ENCODE data around the gene POLDIP2.
"Not testable (repeated sequence)": the region's sequence is repeated elsewhere in the genome, so short reads cannot be mapped to it uniquely, and the experiment has no call there.

The POLDIP2 gene

GRCh38 chr17:28343491-28343932, 13.8 kb downstream of the POLDIP2 start:
- H3K36me3 ChIP-seq (ENCODE audit: control insufficient read depth in 1 of 2, insufficient read depth in 2 of 2, low read length in 2 of 2) = peaks cover 58 to 89% of the 10 kb centered on the region in 2 donors
- no peak overlapping the region for H3K27ac ChIP-seq (ENCODE audit: low read length)

GRCh38 chr17:28342313-28342712, 15.0 kb downstream of the POLDIP2 start:
- Histone ChIP-seq H3K4me1 (ENCODE audit: control insufficient read depth in 1 of 2, insufficient read depth in 2 of 2, low read length in 2 of 2) (peaks cover 0 to 11% of the 10 kb centered on the region in 2 donors), H3K9me3 (ENCODE audit: control insufficient read depth in 1 of 2, low read length in 2 of 2) (no peaks in the 10 kb centered on the region), H3K27ac (ENCODE audit: low read length) (no peak overlapping the region), H3K27me3 (ENCODE audit: low read depth, low read length) (no peaks in the 10 kb centered on the region), H3K4me3 (ENCODE audit: low read depth in 1 of 2, low read length in 2 of 2) (no peak overlapping the region), H3K36me3 (ENCODE audit: control insufficient read depth in 1 of 2, insufficient read depth in 2 of 2, low read length in 2 of 2) (peaks cover 50 to 77% of the 10 kb centered on the region in 2 donors)

More at GRCh38 chr17:28343491-28343932, 13.8 kb downstream of the POLDIP2 start:
- Histone ChIP-seq H3K4me1 (ENCODE audit: control insufficient read depth in 1 of 2, insufficient read depth in 2 of 2, low read length in 2 of 2) (peaks cover 0 to under 1% of the 10 kb centered on the region in 2 donors), H3K4me3 (ENCODE audit: low read depth in 1 of 2, low read length in 2 of 2) (no peak overlapping the region), H3K9me3 (ENCODE audit: control insufficient read depth in 1 of 2, low read length in 2 of 2) (no peaks in the 10 kb centered on the region), H3K27me3 (ENCODE audit: low read depth, low read length) (no peaks in the 10 kb centered on the region)

GRCh38 chr17:28341516-28341915, 15.8 kb downstream of the POLDIP2 start:
- peaks cover 46 to 69% of the 10 kb centered on the region in 2 donors for H3K36me3 ChIP-seq (ENCODE audit: control insufficient read depth in 1 of 2, insufficient read depth in 2 of 2, low read length in 2 of 2)
- H3K9me3 ChIP-seq (ENCODE audit: control insufficient read depth in 1 of 2, low read length in 2 of 2) = no peaks in the 10 kb centered on the region
- H3K4me3 ChIP-seq (ENCODE audit: low read depth in 1 of 2, low read length in 2 of 2) = no peak overlapping the region
- H3K27ac ChIP-seq (ENCODE audit: low read length) = no peak overlapping the region
- no peaks in the 10 kb centered on the region for H3K27me3 ChIP-seq (ENCODE audit: low read depth, low read length)
- H3K4me1 ChIP-seq (ENCODE audit: control insufficient read depth in 1 of 2, insufficient read depth in 2 of 2, low read length in 2 of 2) = peaks cover 7 to 19% of the 10 kb centered on the region in 2 donors

DNA sequence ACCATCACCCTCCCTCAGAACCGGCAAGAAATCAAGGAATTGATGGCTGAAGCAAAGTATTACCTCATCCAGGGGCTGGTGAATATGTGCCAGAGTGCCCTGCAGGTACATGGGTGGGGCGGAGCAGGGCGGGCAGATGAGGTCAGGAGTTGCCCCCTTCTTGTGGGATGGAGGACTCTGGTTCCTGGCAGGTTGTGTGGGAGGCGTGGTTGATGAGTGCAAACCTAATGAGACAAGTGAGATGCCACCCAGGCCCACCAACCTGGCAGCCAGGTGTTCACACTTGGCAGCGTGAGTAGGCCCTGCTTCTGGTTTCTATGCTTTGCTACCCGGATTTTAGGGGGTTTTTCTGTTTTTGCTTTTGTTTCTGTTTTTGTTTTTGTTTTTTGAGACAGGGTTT, 17.0 kb downstream of the POLDIP2 start:
- H3K27ac ChIP-seq (ENCODE audit: low read length) = no peak overlapping the region
- H3K27me3 ChIP-seq (ENCODE audit: low read depth, low read length) = no peaks in the 10 kb centered on the region
- H3K36me3 ChIP-seq (ENCODE audit: control insufficient read depth in 1 of 2, insufficient read depth in 2 of 2, low read length in 2 of 2) = peaks cover 39 to 57% of the 10 kb centered on the region in 2 donors
- H3K4me3 ChIP-seq (ENCODE audit: low read depth in 1 of 2, low read length in 2 of 2) = no peak overlapping the region
- peaks cover 8 to 25% of the 10 kb centered on the region in 2 donors for H3K4me1 ChIP-seq (ENCODE audit: control insufficient read depth in 1 of 2, insufficient read depth in 2 of 2, low read length in 2 of 2)
- no peaks in the 10 kb centered on the region for H3K9me3 ChIP-seq (ENCODE audit: control insufficient read depth in 1 of 2, low read length in 2 of 2)

DNA sequence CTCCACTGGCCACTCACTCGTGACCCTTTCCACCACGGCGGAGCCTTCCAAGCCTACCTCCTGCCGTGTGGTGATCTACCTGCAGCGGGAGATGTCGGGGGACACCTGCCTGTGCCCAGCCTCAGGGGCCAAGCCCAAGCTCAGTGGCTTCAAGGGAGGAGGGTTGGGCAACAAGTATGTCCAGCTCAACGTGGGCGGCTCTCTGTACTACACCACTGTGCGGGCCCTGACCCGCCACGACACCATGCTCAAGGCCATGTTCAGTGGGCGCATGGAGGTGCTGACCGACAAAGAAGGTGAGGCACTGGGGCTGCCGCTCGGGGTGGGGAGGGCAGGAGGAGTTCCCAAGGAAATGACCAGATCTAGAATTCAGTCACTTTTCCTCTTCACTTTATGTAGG, 17.9 kb downstream of the POLDIP2 start:
- Histone ChIP-seq H3K36me3 (ENCODE audit: control insufficient read depth in 1 of 2, insufficient read depth in 2 of 2, low read length in 2 of 2) (peaks cover 31 to 48% of the 10 kb centered on the region in 2 donors), H3K27ac (ENCODE audit: low read length) (no peak overlapping the region), H3K4me3 (ENCODE audit: low read depth in 1 of 2, low read length in 2 of 2) (no peak overlapping the region)

GRCh38 chr17:28338769-28339212, 18.5 kb downstream of the POLDIP2 start:
- H3K4me3 ChIP-seq (ENCODE audit: low read depth in 1 of 2, low read length in 2 of 2); H3K27me3 ChIP-seq (ENCODE audit: low read depth, low read length); H3K9me3 ChIP-seq (ENCODE audit: control insufficient read depth in 1 of 2, low read length in 2 of 2): not testable (repeated sequence)
- Histone ChIP-seq H3K4me1 (ENCODE audit: control insufficient read depth in 1 of 2, insufficient read depth in 2 of 2, low read length in 2 of 2) (peaks cover 18 to 34% of the 10 kb centered on the region in 2 donors), H3K36me3 (ENCODE audit: control insufficient read depth in 1 of 2, insufficient read depth in 2 of 2, low read length in 2 of 2) (peaks cover 29 to 41% of the 10 kb centered on the region in 2 donors), H3K27ac (ENCODE audit: low read length) (peak overlapping the region; percentile 9)

More for the DNA sequence above, 17.9 kb downstream of the POLDIP2 start:
- H3K9me3 ChIP-seq (ENCODE audit: control insufficient read depth in 1 of 2, low read length in 2 of 2) = no peaks in the 10 kb centered on the region
- no peaks in the 10 kb centered on the region for H3K27me3 ChIP-seq (ENCODE audit: low read depth, low read length)
- peaks cover 11 to 27% of the 10 kb centered on the region in 2 donors for H3K4me1 ChIP-seq (ENCODE audit: control insufficient read depth in 1 of 2, insufficient read depth in 2 of 2, low read length in 2 of 2)

DNA sequence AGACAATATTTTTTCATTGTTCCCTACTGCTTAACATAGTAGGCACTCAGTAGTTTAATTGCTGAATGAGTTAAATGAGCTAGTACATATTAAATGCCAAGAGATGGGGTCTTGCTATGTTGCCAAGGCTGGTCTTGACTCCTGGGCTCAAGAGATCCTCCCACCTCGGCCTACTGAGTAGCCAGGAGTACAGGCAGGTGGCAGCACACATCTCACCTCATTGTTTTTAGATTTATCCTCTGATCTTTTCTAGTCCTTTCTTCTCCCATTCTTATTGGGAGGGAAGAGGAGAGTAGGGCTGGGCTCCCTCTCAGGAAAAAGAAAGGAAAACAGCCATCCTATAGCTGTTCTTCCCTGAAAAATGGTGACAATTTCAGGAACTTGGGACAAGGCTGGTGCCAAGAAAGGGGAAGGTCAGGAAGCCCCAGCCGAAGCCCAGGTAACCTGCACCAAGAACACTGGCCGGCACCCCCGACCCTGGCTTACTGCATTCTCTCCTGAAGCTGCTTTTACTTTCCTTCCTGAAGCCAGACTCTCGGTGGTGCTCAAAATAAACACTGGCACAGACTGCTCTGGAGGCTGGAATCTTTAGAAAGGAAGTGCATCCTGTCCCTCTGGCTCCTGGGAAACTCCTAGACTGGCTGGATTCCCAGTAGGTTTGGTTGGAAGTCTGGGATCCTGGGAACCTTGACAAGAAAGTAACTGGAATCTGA, 19.1 kb downstream of the POLDIP2 start:
- Histone ChIP-seq H3K27me3 (ENCODE audit: low read depth, low read length) (no peaks in the 10 kb centered on the region), H3K4me3 (ENCODE audit: low read depth in 1 of 2, low read length in 2 of 2) (no peak overlapping the region), H3K27ac (ENCODE audit: low read length) (peak overlapping the region; percentile 40), H3K9me3 (ENCODE audit: control insufficient read depth in 1 of 2, low read length in 2 of 2) (no peaks in the 10 kb centered on the region), H3K36me3 (ENCODE audit: control insufficient read depth in 1 of 2, insufficient read depth in 2 of 2, low read length in 2 of 2) (peaks cover 29 to 38% of the 10 kb centered on the region in 2 donors), H3K4me1 (ENCODE audit: control insufficient read depth in 1 of 2, insufficient read depth in 2 of 2, low read length in 2 of 2) (peaks cover 18 to 40% of the 10 kb centered on the region in 2 donors)

- Histone ChIP-seq H3K4me3 (ENCODE audit: low read depth in 1 of 2, low read length in 2 of 2) (peak overlapping the region; percentile 74 to 89), H3K27me3 (ENCODE audit: low read depth, low read length) (no peaks in the 10 kb centered on the region), H3K27ac (ENCODE audit: low read length) (peak overlapping the region; percentile 94), H3K36me3 (ENCODE audit: control insufficient read depth in 1 of 2, insufficient read depth in 2 of 2, low read length in 2 of 2) (peaks cover 19 to 27% of the 10 kb centered on the region in 2 donors), H3K4me1 (ENCODE audit: control insufficient read depth in 1 of 2, insufficient read depth in 2 of 2, low read length in 2 of 2) (peaks cover 18 to 43% of the 10 kb centered on the region in 2 donors), H3K9me3 (ENCODE audit: control insufficient read depth in 1 of 2, low read length in 2 of 2) (no peaks in the 10 kb centered on the region)
These were observed 21.1 kb downstream of the POLDIP2 start for GRCh38 chr17:28335959-28336871.

DNA sequence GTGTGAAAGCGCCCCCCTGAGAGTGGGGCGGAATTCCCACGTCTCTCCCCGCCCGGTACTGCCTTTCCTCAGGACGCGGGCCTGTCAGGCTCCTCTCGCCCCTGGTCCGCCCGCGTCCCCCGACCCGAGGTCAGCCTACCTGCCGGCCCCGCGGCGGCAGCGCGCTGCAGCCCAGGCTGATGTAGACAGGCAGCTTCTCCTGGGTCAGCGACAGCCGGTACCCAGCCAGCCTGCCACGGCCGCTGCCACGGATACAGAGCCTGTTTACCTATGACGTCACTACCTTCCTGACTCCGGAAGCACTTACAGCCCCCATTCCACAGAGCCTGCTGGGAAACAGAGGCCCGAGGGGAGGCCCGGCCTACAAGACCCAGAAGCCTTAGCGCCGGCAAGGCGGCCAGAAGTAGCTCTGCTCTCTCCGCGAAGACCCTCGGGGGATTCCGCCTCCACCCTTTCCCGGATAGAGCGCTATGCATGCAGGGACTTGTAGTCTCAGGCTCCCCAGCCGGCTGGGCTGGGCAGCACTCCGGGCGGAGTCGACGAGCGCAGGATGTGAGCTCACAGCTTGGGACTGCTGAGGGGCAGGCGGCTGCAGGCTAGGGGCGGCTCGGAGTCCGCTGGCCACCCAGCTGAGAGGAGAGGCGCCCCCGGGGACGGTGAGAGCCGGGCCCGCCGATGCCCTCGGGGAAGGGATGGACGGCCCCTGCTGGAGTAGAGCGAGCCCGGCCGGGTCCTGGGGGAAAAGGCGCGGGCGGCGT, 21.9 kb downstream of the POLDIP2 start, which contains the start of the genes IFT20 and TNFAIP1:
IFT20 (minus strand) TSS at position 272 of the 758 bp plus-strand sequence. CDS start 3,487 bp downstream, outside the sequence.
TNFAIP1 (plus strand) TSS at position 561 of the 758 bp plus-strand sequence. CDS start 3,761 bp downstream, outside the sequence.
- Histone ChIP-seq H3K4me1 (ENCODE audit: control insufficient read depth in 1 of 2, insufficient read depth in 2 of 2, low read length in 2 of 2) (peaks cover 18 to 43% of the 10 kb centered on the region in 2 donors), H3K36me3 (ENCODE audit: control insufficient read depth in 1 of 2, insufficient read depth in 2 of 2, low read length in 2 of 2) (peaks cover 14 to 27% of the 10 kb centered on the region in 2 donors), H3K4me3 (ENCODE audit: low read depth in 1 of 2, low read length in 2 of 2) (peak within 1 kb of the TSS; percentile 74 to 89), H3K27ac (ENCODE audit: low read length) (peak within 1 kb of the TSS; percentile 94), H3K27me3 (ENCODE audit: low read depth, low read length) (no peaks in the 10 kb centered on the region), H3K9me3 (ENCODE audit: control insufficient read depth in 1 of 2, low read length in 2 of 2) (no peaks in the 10 kb centered on the region)

DNA sequence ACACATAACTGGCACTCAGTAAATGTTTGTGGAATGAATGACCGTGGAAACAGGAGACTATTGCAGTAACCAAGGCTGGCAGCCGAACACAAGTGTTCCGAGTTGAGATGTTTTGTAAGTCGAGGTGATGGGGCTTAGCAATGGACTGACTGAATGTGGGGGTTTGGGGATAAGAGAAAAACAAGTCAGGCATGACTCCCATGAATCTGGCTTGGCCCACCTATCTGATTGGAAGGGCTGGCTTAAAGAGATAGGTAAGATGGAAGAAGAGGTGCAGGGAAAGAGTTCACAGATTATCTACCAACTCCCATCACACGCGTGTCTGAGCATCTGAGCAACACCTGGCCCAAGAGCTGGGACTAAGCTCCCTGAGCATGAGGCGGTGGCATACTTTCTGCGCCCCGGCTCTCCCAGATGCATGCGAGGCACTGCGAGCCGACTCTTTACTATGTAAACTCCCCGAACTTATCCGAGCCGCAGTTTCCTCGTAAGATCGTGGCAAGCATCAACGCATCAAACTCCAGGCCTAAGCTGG, 22.6 kb downstream of the POLDIP2 start:
- Histone ChIP-seq H3K27ac (ENCODE audit: low read length) (peak overlapping the region; percentile 77), H3K36me3 (ENCODE audit: control insufficient read depth in 1 of 2, insufficient read depth in 2 of 2, low read length in 2 of 2) (peaks cover 9 to 26% of the 10 kb centered on the region in 2 donors), H3K4me3 (ENCODE audit: low read depth in 1 of 2, low read length in 2 of 2) (peak overlapping the region; percentile 74 to 89), H3K4me1 (ENCODE audit: control insufficient read depth in 1 of 2, insufficient read depth in 2 of 2, low read length in 2 of 2) (peaks cover 18 to 43% of the 10 kb centered on the region in 2 donors), H3K27me3 (ENCODE audit: low read depth, low read length) (no peaks in the 10 kb centered on the region), H3K9me3 (ENCODE audit: control insufficient read depth in 1 of 2, low read length in 2 of 2) (no peaks in the 10 kb centered on the region)
